GM21576 (cell line): ENCODE measurements around the gene SETDB2.
"Not testable (repeated sequence)": the region's sequence is repeated elsewhere in the genome, so short reads cannot be mapped to it uniquely, and the experiment has no call there.

Experiments
- ATAC-seq: cut with Tn5 transposase; IDR thresholded peaks from one replicate; pipeline ENCODE4 v1.9.1; 2021; ENCODE audit warnings: mild to moderate bottlenecking, moderate library complexity; ENCODE audit not compliant: unreplicated experiment

The SETDB2 gene

DNA sequence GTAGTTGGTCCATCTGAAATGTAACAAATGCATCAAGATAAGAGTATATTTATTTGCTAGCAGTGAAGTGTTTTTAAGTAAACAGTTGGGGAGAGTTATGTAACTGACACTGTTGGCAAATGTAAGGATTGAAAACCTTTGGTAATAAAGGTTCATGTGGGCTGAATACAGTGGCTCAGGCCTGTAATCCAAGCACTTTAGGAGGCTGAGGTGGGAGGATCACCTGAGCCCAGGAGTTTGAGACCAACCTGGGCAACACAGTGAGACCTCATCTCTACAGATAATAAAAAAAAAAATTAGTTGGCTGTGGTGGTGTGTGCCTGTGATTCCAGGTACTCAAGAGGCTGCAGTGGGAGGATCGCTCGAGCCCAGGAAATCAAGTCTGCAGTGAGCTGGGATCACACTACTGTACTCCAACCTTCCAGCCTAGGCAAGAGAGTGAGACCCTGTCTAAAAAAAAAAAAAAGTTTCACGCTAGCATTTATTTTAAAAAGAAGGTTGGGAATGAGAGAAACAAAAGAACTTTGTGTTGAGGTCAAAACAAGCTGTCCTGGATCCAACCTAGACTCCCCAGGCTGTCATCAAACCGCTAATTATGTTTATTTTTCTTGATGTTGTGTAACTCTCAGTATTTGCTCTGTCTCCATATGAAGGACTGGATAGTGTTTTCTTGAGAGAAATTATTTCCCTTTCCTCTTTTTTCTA lies 20.7 kb downstream of the SETDB2 start:
- no peak for ATAC-seq

GRCh38 chr13:49466292-49466838 lies 22.3 kb downstream of the SETDB2 start:
- no peak for ATAC-seq

DNA sequence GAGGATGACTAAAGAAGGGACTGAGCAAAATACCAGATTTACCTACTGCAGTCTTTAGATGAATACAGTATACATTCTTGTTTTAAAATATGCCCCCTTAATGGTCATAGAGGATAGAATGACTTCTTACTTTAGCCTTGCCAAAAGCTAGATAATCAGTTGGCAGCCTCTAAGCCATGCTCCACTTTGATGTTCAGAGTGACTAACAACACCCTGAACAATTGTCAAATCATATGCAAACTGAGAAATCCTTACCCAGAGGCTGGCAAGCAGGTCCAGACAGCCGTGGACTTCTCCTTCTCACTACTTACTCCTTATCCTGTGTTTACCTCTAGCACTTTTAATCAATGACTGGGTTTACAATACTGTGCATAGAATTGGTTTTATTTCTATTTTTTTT lies 28.1 kb downstream of the SETDB2 start:
- ATAC-seq: no peak

GRCh38 chr13:49476529-49476928 lies 32.5 kb downstream of the SETDB2 start:
- no peak for ATAC-seq

GRCh38 chr13:49481788-49482187 lies 37.7 kb downstream of the SETDB2 start:
- no peak for ATAC-seq

DNA sequence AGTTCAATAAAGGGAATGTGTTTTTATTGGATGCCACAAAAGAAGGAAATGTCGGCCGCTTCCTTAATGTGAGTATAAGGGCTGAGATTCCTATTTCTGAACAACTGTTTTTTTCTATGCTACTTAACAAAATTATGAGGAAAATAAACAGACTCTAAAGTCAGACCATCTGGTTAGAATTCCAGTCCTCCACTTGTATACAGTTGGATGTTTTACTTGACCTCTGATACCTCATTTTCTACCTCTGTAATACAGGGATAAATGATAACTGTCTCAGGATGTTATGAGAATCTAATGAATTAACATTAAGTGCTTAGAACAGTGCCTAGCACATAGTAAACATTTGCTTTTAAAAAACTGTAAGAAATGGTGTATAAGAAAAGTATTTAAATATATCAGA lies 44.5 kb downstream of the SETDB2 start:
- no peak for ATAC-seq

- no peak for ATAC-seq
Observed at GRCh38 chr13:49494645-49495044, 50.6 kb downstream of the SETDB2 start.

GRCh38 chr13:49495783-49496762 lies 52.0 kb downstream of the SETDB2 start, which contains the start of gene PHF11:
PHF11 (plus strand) TSS chr13:49495953; CDS start chr13:49496002, 49 bp downstream.
- peak; percentile 78 for ATAC-seq

DNA sequence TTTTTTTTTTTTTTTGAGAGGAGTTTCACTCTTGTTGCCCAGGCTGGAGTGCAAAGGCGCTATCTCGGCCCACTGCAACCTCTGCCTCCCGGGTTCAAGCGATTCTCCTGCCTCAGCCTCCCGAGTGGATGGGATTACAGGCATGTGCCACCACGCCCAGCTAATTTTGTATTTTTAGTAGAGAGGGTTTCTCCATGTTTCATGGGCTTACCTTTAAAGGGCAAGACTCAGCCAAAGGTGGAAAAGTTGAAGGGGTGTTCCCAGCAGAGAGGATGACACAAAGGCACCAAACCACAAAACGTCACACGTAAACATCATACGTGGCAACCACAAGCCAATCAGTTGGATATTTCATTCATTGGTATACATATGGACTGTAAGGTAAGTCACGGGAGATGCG lies 52.8 kb downstream of the SETDB2 start:
- ATAC-seq: not testable (repeated sequence)

GRCh38 chr13:49497272-49497671 lies 53.2 kb downstream of the SETDB2 start:
- ATAC-seq: no peak

DNA sequence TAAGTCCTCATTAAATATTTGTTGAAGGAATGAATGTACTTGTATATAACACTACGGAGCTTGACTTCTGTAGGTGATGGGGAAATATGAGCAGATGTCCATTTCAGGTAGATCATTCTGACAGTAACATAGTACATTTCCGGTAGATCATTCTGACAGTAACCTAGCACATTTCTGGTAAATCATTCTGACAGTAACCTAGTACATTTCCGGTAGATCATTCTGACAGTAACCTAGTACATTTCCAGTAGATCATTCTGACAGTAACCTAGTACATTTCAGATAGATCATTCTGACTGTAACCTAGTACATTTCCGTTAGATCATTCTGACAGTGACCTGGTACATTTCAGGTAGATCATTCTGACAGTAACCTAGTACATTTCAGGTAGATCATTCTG lies 54.1 kb downstream of the SETDB2 start:
- no peak for ATAC-seq

DNA sequence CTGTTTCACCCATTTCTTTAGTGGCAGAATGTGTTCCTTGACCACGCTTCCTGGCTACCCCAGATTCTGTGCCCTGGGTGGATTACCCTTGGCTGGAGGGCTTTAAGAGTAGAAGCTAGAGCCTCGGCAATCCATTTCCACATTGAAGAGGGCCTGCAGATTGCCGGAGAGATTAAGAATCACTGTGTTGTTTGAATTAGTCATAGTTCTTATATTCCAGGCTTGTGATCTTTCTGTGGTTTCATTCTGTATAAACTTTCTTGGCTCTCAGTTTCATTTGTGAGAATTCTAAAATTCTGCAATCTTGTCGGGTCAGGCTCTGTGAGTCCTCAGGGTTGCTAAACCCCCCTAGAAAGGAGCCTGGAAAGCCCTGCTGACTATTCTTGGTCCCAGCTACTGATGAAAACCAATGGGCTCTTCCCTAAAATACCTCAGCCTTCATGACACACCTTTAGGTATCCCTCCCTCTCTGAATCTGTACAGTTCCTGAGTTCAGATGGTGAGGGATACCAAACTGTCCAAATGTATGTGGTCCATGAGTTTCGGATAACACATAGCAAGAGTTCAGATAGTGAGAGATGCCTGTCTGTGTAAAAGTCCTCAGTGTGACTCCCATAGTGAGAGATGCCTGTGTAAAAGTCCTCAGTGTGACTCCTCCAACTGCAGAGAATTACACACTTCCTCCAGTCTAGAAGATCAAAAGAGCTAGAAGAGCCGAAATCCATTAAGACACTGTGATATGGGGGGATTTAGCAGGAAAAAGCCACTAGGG lies 56.0 kb downstream of the SETDB2 start:
- no peak for ATAC-seq

GRCh38 chr13:49502954-49503353 lies 58.9 kb downstream of the SETDB2 start:
- ATAC-seq: no peak

GRCh38 chr13:49503951-49504350 lies 59.9 kb downstream of the SETDB2 start:
- no peak for ATAC-seq

DNA sequence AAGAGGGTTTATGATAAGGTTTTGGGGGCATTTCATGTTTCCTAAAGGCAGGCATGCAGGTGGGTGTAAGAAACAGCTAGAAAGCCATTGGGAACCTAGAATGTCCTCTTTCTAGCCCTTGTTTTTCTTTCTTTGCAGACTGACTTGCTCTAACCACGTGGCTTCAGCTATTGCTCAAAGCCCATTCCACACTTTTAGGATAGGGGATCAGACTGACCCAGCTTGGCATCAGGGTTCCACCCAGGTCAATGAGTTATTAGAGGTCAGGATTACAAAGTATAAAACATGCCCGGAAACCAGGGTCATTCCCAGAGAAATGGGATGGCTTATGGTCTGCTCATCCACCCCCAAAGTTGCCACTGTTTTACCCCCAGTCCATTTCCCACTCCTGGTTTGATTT lies 68.5 kb downstream of the SETDB2 start:
- no peak for ATAC-seq

GRCh38 chr13:49516467-49516866 lies 72.4 kb downstream of the SETDB2 start:
- ATAC-seq: no peak

GRCh38 chr13:49517461-49517860 lies 73.4 kb downstream of the SETDB2 start:
- no peak for ATAC-seq

GRCh38 chr13:49521224-49521623 lies 77.2 kb downstream of the SETDB2 start:
- no peak for ATAC-seq

DNA sequence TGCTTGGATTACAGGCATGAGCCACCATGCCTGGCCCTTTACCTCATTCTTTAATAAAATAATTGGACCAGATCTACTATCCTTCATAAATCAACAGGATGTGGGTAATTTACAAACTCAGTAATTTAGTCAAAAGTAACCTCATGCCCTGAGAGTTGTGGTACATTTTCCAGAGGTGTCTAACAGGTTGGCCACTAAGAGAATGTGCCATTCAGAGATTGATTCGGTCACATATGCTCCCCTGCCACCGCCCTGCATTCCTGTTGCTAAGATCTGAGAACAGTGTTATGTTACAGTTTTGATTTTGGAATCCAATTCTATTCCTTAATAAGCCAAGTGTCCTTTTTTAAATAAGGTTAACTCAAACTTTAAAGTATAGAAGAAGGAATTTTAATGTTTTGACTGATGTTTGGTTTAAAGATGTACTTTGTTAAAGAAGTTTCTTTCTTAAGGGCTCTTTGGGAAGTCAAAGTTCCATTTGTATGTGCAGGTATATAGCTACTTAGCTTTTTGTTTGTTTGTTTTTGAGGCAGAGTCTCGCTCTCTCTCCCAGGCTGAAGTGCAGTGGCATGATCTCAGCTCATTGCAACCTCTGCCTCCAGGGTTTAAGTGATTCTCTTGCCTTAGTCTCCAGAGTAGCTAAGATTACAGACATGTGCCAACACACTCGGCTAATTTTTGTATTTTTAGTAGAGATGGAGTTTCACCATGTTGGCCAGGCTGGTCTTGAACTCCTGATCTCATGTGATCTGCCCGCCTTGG lies 80.8 kb downstream of the SETDB2 start:
- ATAC-seq: no peak

DNA sequence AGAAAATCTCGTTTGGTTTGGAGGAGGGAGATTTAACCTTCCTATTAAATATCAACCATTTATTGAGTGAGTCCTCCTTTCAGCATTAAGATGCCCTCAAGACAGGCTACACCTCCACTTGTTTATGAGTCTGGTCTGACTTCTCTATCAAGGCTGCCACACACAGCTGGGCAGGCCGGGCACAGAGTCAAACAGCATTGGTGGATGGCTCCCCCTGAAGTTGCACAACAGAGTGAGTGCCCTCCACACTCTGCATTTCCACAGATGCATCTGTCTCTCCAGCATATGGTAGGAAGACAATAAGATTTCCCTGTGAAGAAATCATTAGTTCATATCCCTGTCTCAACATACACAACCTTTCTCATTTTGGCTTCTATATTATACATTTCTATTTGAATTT lies 83.0 kb downstream of the SETDB2 start:
- ATAC-seq: no peak
